ENCODE measurements around the gene BDH1.
A peak's percentile ranks its signal among the peaks of the same experiment; 100 is the strongest.

BDH1 gene

DNA sequence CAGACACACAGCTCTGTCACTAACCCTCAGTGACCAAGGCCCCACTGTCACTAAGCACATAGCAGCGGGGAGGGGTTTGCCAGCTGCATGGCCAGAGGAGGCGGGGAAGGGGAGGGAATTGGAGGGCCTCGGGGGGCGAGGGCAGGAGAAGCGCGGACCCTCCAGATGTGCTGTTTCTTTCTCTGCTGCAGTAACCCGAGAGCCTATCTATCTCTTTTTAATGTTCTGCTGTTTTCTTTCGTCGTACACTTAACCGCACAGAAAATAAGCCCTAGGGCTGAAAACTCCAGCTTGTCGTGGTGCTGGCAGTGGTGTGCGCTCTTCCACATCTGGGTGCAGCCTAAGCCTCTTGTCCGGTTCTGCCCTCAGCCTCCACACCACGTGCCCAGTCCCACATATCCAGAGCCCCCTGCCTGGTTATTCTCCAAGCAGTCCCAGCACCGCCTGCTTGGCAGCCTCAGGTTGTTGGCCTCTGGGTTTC is 51.1 kb downstream of the BDH1 start:
- Histone ChIP-seq H3K36me3 (ENCODE audit: control insufficient read depth in 4 of 4, insufficient read depth in 4 of 4, low read length in 3 of 4) (no peaks in the 10 kb centered on the region), H3K27ac (ENCODE audit: insufficient read depth in 1 of 2, low read depth in 1 of 2, low read length in 2 of 2, poor library complexity in 1 of 2, severe bottlenecking in 2 of 2) (no peak overlapping the region), H3K4me3 (ENCODE audit: control insufficient read depth in 1 of 7, extremely low read depth in 1 of 7, insufficient read depth in 4 of 7, low read depth in 2 of 7, low read length in 6 of 7) (no peak overlapping the region), H3K4me1 (ENCODE audit: control extremely low read depth in 1 of 4, control insufficient read depth in 4 of 4, insufficient read depth in 4 of 4, low read length in 3 of 4) (peaks cover 0 to 5% (median 2%) of the 10 kb centered on the region in 4 experiments), H3K27me3 (replicated peaks in 2 of 5; ENCODE audit: control insufficient read depth in 4 of 5, insufficient read depth in 5 of 5, low read length in 4 of 5) (peaks cover 0 to 2% (median 0%) of the 10 kb centered on the region in 5 experiments), H3K9me3 (ENCODE audit: control extremely low read depth in 1 of 5, control insufficient read depth in 4 of 5, insufficient read depth in 2 of 5, low read depth in 1 of 5, low read length in 4 of 5) (peaks cover 0 to 4% (median 0%) of the 10 kb centered on the region in 5 experiments)
- ChIA-PET POLR2A (no interaction called here), CTCF (interaction anchor here (4.0 kb wide), 1 partner anchor 248 kb away, joined by 17 read pairs; no protein-coding TSS in a partner anchor)
- DNase-seq: no peak
- WGBS (ENCODE audit: insufficient coverage): 97% methylated on average over 14 of the region's 15 CpGs

DNA sequence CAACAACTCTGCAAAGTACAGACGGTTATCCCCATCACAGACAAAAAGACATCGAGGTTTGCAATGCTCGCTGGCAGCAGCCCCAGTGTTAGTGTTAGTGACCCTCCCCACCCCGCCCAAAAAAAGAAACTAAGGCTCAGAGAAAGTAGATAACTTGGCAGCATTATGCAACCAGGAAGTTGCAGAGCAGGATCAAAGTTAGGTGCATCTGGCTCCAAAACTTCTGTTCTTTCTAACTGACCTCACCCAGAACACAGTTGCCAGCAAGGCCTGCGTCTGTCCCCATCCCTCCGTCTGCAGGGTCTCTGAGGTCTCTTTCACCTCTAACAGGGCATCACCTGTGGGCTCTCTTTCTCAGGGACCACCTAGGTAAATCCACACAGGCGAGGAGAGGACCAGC is 51.5 kb downstream of the BDH1 start:
- peaks cover 0 to 4% (median 0%) of the 10 kb centered on the region in 4 experiments for H3K4me1 ChIP-seq (ENCODE audit: control extremely low read depth in 1 of 4, control insufficient read depth in 4 of 4, insufficient read depth in 4 of 4, low read length in 3 of 4)
- ChIA-PET POLR2A (no interaction called here), CTCF (interaction anchor here (4.0 kb wide), 1 partner anchor 247 kb away, joined by 17 read pairs; no protein-coding TSS in a partner anchor)
- no peak overlapping the region for H3K4me3 ChIP-seq (ENCODE audit: control insufficient read depth in 1 of 7, extremely low read depth in 1 of 7, insufficient read depth in 4 of 7, low read depth in 2 of 7, low read length in 6 of 7)
- H3K36me3 ChIP-seq (ENCODE audit: control insufficient read depth in 4 of 4, insufficient read depth in 4 of 4, low read length in 3 of 4): no peaks in the 10 kb centered on the region
- DNase-seq: no peak
- WGBS (ENCODE audit: insufficient coverage): 81% methylated on average over 6 of the region's 7 CpGs
- no peak overlapping the region for H3K27ac ChIP-seq (ENCODE audit: insufficient read depth in 1 of 2, low read depth in 1 of 2, low read length in 2 of 2, poor library complexity in 1 of 2, severe bottlenecking in 2 of 2)
- peaks cover 0 to 4% (median 0%) of the 10 kb centered on the region in 5 experiments for H3K9me3 ChIP-seq (ENCODE audit: control extremely low read depth in 1 of 5, control insufficient read depth in 4 of 5, insufficient read depth in 2 of 5, low read depth in 1 of 5, low read length in 4 of 5)
- H3K27me3 ChIP-seq (replicated peaks in 2 of 5; ENCODE audit: control insufficient read depth in 4 of 5, insufficient read depth in 5 of 5, low read length in 4 of 5): peaks cover 0 to 2% (median 0%) of the 10 kb centered on the region in 5 experiments

DNA sequence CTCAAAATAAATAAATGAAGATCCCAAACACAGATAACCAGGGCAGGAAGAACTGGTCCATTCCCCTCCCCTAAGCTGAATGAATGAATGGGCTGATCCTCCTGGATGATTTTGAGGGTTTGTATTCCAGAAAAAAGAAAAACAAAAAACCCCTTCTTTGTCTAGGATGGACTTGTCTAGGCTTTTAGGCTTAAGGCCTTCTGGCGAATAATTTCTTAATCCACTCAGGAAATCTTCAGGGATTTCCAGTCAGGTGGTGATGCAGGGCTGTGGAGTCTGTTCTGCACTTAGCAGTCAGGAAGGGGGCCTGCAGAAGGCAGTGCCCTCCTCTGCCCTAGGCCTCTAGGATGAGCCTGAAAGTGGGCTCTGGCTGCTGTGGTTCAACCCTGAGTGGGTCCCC is 52.1 kb downstream of the BDH1 start:
- ChIA-PET POLR2A (no interaction called here), CTCF (interaction anchor here (2.0 to 4.0 kb wide), 2 partner anchors 246 to 279 kb away, joined by 5 to 17 read pairs; no protein-coding TSS in a partner anchor)
- Histone ChIP-seq H3K4me1 (ENCODE audit: control extremely low read depth in 1 of 4, control insufficient read depth in 4 of 4, insufficient read depth in 4 of 4, low read length in 3 of 4) (peaks cover 0 to 4% (median 0%) of the 10 kb centered on the region in 4 experiments), H3K27me3 (replicated peaks in 2 of 5; ENCODE audit: control insufficient read depth in 4 of 5, insufficient read depth in 5 of 5, low read length in 4 of 5) (peaks cover 0 to 2% (median 0%) of the 10 kb centered on the region in 5 experiments), H3K9me3 (ENCODE audit: control extremely low read depth in 1 of 5, control insufficient read depth in 4 of 5, insufficient read depth in 2 of 5, low read depth in 1 of 5, low read length in 4 of 5) (peaks cover 0 to 5% (median 0%) of the 10 kb centered on the region in 5 experiments), H3K27ac (ENCODE audit: insufficient read depth in 1 of 2, low read depth in 1 of 2, low read length in 2 of 2, poor library complexity in 1 of 2, severe bottlenecking in 2 of 2) (no peak overlapping the region), H3K4me3 (ENCODE audit: control insufficient read depth in 1 of 7, extremely low read depth in 1 of 7, insufficient read depth in 4 of 7, low read depth in 2 of 7, low read length in 6 of 7) (no peak overlapping the region), H3K36me3 (ENCODE audit: control insufficient read depth in 4 of 4, insufficient read depth in 4 of 4, low read length in 3 of 4) (no peaks in the 10 kb centered on the region)
- no peak for DNase-seq
- no CpG with 5 or more reads among the region's 1 CpG for WGBS (ENCODE audit: insufficient coverage)

DNA sequence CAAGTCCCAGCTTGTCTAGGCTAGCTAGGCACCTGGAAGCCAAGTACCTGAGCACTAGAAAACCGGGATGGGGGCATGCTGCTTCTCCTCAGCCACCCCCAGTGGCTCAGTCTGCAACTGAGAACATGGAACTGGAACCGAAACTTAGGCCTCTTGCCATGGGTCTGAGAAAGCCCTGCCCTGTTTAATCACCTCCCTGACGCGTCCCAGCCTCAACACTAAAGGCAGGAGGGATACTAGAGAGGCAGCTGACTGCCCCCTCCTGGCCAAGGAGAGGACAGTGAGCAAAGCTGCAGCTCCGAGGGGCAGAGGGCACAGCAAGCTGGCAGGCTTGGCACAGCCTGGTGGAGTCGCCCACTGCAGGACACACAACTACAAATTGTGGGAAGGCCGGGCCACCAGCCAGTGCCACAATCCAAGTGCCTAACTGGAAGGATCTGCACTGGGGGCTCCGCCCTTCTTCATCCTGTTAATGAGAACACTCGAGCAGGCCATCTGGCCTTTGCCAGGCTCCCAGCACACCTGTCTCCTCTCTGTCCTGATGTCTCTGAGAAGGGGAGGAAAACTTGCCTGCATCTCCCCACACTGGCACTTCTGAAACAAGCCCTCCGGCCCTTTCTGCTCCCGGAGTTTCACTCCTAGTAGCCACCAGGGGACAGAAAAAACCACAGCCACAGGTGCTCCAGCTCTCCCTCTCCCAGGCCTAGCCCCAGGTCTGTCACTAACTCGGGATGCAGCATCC is 53.7 kb downstream of the BDH1 start:
- no peak overlapping the region for H3K27ac ChIP-seq (ENCODE audit: insufficient read depth in 1 of 2, low read depth in 1 of 2, low read length in 2 of 2, poor library complexity in 1 of 2, severe bottlenecking in 2 of 2)
- CTCF ChIA-PET: interaction anchor here (2.0 to 4.0 kb wide), 3 partner anchors 8 to 277 kb away, joined by 5 to 17 read pairs (median 9); no protein-coding TSS in a partner anchor
- 95% methylated on average over 12 of the region's 12 CpGs for WGBS (ENCODE audit: insufficient coverage)
- peak in 2 of 3 donors; percentile 26 to 45 for DNase-seq
- H3K9me3 ChIP-seq (ENCODE audit: control extremely low read depth in 1 of 5, control insufficient read depth in 4 of 5, insufficient read depth in 2 of 5, low read depth in 1 of 5, low read length in 4 of 5): peaks cover 0 to 9% (median 0%) of the 10 kb centered on the region in 5 experiments
- H3K4me1 ChIP-seq (ENCODE audit: control extremely low read depth in 1 of 4, control insufficient read depth in 4 of 4, insufficient read depth in 4 of 4, low read length in 3 of 4): peaks cover 0 to 4% (median 0%) of the 10 kb centered on the region in 4 experiments
- no peak overlapping the region for H3K4me3 ChIP-seq (ENCODE audit: control insufficient read depth in 1 of 7, extremely low read depth in 1 of 7, insufficient read depth in 4 of 7, low read depth in 2 of 7, low read length in 6 of 7)
- POLR2A ChIA-PET: no interaction called here
- no peaks in the 10 kb centered on the region for H3K36me3 ChIP-seq (ENCODE audit: control insufficient read depth in 4 of 4, insufficient read depth in 4 of 4, low read length in 3 of 4)
- H3K27me3 ChIP-seq (replicated peaks in 2 of 5; ENCODE audit: control insufficient read depth in 4 of 5, insufficient read depth in 5 of 5, low read length in 4 of 5): peaks cover 0 to 4% (median 0%) of the 10 kb centered on the region in 5 experiments

DNA sequence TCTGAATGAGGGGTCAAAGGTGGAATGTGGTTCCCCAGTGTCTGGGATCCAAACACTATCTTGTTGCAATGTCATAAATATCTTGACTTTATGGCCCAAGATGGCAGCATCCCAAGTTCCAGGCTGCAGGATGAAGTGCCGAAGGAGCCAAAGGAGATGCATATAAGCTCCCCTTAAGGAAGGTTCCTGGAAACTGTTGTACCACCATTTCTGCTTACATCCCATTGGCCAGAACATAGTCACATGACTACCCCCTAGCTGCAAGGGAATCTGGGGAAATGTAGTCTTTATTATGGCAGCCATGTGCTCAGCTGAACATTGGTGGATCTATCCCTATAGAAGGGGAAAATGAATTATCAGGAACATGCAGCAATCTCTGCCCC is 54.3 kb downstream of the BDH1 start:
- Histone ChIP-seq H3K27me3 (replicated peaks in 2 of 5; ENCODE audit: control insufficient read depth in 4 of 5, insufficient read depth in 5 of 5, low read length in 4 of 5) (peaks cover 0 to 4% (median 0%) of the 10 kb centered on the region in 5 experiments), H3K36me3 (ENCODE audit: control insufficient read depth in 4 of 4, insufficient read depth in 4 of 4, low read length in 3 of 4) (no peaks in the 10 kb centered on the region), H3K4me3 (ENCODE audit: control insufficient read depth in 1 of 7, extremely low read depth in 1 of 7, insufficient read depth in 4 of 7, low read depth in 2 of 7, low read length in 6 of 7) (no peak overlapping the region), H3K27ac (ENCODE audit: insufficient read depth in 1 of 2, low read depth in 1 of 2, low read length in 2 of 2, poor library complexity in 1 of 2, severe bottlenecking in 2 of 2) (no peak overlapping the region), H3K4me1 (ENCODE audit: control extremely low read depth in 1 of 4, control insufficient read depth in 4 of 4, insufficient read depth in 4 of 4, low read length in 3 of 4) (peaks cover 0 to 4% (median 0%) of the 10 kb centered on the region in 4 experiments), H3K9me3 (ENCODE audit: control extremely low read depth in 1 of 5, control insufficient read depth in 4 of 5, insufficient read depth in 2 of 5, low read depth in 1 of 5, low read length in 4 of 5) (peaks cover 0 to 9% (median 0%) of the 10 kb centered on the region in 5 experiments)
- ChIA-PET POLR2A (no interaction called here), CTCF (interaction anchor here (2.8 to 4.0 kb wide), 2 partner anchors 8 to 244 kb away, joined by 9 to 17 read pairs; no protein-coding TSS in a partner anchor)
- 100% methylated on average over 1 of the region's 1 CpG for WGBS (ENCODE audit: insufficient coverage)
- DNase-seq: peak in 1 of 3 donors; percentile 26

DNA sequence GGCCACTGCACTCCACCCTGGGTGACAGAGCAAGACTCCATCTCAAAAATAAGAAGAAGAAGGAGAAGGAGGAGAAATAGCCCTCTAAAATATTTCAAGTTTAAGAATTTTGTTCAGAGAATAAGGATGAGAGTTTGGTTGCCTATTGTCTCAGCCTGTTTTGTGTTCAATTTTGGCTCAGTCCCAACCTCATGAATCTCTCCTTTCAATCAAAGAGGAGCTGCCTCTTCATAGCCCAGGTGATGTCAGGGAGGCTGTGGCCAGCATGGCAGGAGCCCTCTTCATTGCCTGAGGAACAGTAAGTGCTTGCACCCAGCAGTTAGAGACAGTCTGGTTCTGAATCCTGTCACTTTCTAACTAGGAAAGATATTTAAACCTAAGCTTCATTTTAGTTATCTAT is 55.0 kb downstream of the BDH1 start:
- peaks cover 0 to 9% (median 0%) of the 10 kb centered on the region in 5 experiments for H3K9me3 ChIP-seq (ENCODE audit: control extremely low read depth in 1 of 5, control insufficient read depth in 4 of 5, insufficient read depth in 2 of 5, low read depth in 1 of 5, low read length in 4 of 5)
- no peak overlapping the region for H3K4me3 ChIP-seq (ENCODE audit: control insufficient read depth in 1 of 7, extremely low read depth in 1 of 7, insufficient read depth in 4 of 7, low read depth in 2 of 7, low read length in 6 of 7)
- ChIA-PET POLR2A (interaction anchor here (0.7 kb wide), 1 partner anchor 271 kb away, joined by 4 read pairs; no protein-coding TSS in a partner anchor), CTCF (interaction anchor here (1.2 to 4.0 kb wide), 3 partner anchors 9 to 244 kb away, joined by 3 to 17 read pairs (median 9); no protein-coding TSS in a partner anchor)
- no peaks in the 10 kb centered on the region for H3K36me3 ChIP-seq (ENCODE audit: control insufficient read depth in 4 of 4, insufficient read depth in 4 of 4, low read length in 3 of 4)
- no peaks in the 10 kb centered on the region for H3K4me1 ChIP-seq (ENCODE audit: control extremely low read depth in 1 of 4, control insufficient read depth in 4 of 4, insufficient read depth in 4 of 4, low read length in 3 of 4)
- no peak for DNase-seq
- peaks cover 0 to 4% (median 0%) of the 10 kb centered on the region in 5 experiments for H3K27me3 ChIP-seq (replicated peaks in 2 of 5; ENCODE audit: control insufficient read depth in 4 of 5, insufficient read depth in 5 of 5, low read length in 4 of 5)
- H3K27ac ChIP-seq (ENCODE audit: insufficient read depth in 1 of 2, low read depth in 1 of 2, low read length in 2 of 2, poor library complexity in 1 of 2, severe bottlenecking in 2 of 2): no peak overlapping the region

DNA sequence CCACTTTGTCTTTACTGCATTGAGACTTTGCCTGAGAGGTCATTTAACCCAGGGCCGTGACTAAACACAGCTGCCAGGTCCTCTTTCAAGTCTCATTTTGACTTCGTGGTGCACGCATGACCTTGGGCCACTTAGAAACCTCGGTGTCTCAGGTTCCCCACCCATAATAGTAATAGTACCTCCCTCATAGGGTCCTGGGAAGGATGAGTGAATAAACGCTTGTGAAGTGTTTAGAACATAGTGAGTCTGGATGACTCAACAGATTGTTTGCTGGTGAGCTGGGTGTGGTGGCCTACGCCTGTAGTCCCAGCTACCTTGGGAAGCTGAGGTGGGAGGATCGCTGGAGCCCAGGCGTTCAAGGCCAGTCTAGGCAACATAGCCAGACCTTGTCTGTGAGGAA is 56.3 kb downstream of the BDH1 start:
- no peaks in the 10 kb centered on the region for H3K4me1 ChIP-seq (ENCODE audit: control extremely low read depth in 1 of 4, control insufficient read depth in 4 of 4, insufficient read depth in 4 of 4, low read length in 3 of 4)
- 100% methylated on average over 4 of the region's 8 CpGs for whole genome bisulfite sequencing (ENCODE audit: insufficient coverage)
- no peak overlapping the region for H3K4me3 ChIP-seq (ENCODE audit: control insufficient read depth in 1 of 7, extremely low read depth in 1 of 7, insufficient read depth in 4 of 7, low read depth in 2 of 7, low read length in 6 of 7)
- H3K27me3 ChIP-seq (replicated peaks in 2 of 5; ENCODE audit: control insufficient read depth in 4 of 5, insufficient read depth in 5 of 5, low read length in 4 of 5): peaks cover 0 to 4% (median 0%) of the 10 kb centered on the region in 5 experiments
- peaks cover 0 to 9% (median 0%) of the 10 kb centered on the region in 5 experiments for H3K9me3 ChIP-seq (ENCODE audit: control extremely low read depth in 1 of 5, control insufficient read depth in 4 of 5, insufficient read depth in 2 of 5, low read depth in 1 of 5, low read length in 4 of 5)
- DNase-seq: no peak
- no peaks in the 10 kb centered on the region for H3K36me3 ChIP-seq (ENCODE audit: control insufficient read depth in 4 of 4, insufficient read depth in 4 of 4, low read length in 3 of 4)
- POLR2A ChIA-PET: no interaction called here
- CTCF ChIA-PET: interaction anchor here (2.8 kb wide), 1 partner anchor 10 kb away, joined by 9 read pairs; no protein-coding TSS in a partner anchor
- H3K27ac ChIP-seq (ENCODE audit: insufficient read depth in 1 of 2, low read depth in 1 of 2, low read length in 2 of 2, poor library complexity in 1 of 2, severe bottlenecking in 2 of 2): no peak overlapping the region
